ENCODE results near the gene FGF12. TPM values are rescaled to one million over a fixed set of nuclear protein-coding genes. Genes with fewer than 3 reads are reported as not detected.

Gene FGF12
- polyA plus RNA-seq, 3 donors, result not detected

DNA sequence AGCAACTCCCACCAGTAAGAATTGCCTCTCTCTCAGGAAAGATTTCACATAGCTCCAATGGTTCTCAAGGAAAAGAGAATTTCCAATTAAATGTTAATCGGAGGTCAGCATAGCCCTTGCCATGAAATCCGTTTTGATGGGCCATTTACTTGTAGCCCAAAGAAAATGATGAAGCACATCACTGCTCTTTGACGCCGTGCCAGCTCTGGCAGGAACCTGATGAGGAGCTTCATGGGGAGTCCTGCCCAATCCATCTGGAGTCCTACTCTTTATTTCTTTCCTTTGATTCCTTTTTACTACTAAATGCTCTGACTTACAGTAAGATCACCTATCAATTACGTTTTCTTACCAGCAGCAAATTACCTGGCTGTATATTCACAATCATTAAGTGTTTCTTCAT lies 84.7 kb downstream of the FGF12 start:
- no peaks in the 10 kb centered on the region for H3K36me3 Mint-ChIP-seq
- no peak overlapping the region for H3K27ac Mint-ChIP-seq
- intact Hi-C loops (cut with micrococcal nuclease), result no loop called here
- no peaks in the 10 kb centered on the region for H3K4me1 ChIP-seq (ENCODE audit: control insufficient read depth in 1 of 2, insufficient read depth in 2 of 2, low read length in 2 of 2)
- H3K4me2 ChIP-seq (replicated peaks; ENCODE audit: extremely low read depth, low read length, poor library complexity, severe bottlenecking), result no peak overlapping the region
- WGBS (ENCODE audit: insufficient coverage), result 80% methylated on average over 4 of the region's 5 CpGs
- TF ChIP-seq, protein P1, sequence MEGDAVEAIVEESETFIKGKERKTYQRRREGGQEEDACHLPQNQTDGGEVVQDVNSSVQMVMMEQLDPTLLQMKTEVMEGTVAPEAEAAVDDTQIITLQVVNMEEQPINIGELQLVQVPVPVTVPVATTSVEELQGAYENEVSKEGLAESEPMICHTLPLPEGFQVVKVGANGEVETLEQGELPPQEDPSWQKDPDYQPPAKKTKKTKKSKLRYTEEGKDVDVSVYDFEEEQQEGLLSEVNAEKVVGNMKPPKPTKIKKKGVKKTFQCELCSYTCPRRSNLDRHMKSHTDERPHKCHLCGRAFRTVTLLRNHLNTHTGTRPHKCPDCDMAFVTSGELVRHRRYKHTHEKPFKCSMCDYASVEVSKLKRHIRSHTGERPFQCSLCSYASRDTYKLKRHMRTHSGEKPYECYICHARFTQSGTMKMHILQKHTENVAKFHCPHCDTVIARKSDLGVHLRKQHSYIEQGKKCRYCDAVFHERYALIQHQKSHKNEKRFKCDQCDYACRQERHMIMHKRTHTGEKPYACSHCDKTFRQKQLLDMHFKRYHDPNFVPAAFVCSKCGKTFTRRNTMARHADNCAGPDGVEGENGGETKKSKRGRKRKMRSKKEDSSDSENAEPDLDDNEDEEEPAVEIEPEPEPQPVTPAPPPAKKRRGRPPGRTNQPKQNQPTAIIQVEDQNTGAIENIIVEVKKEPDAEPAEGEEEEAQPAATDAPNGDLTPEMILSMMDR (IDR thresholded peaks at IDR 0.05), result no peak
- H3K9me3 Mint-ChIP-seq, result peaks cover 0 to 3% (median 2%) of the 10 kb centered on the region in 7 donors
- H3K4me3 Mint-ChIP-seq, result no peak overlapping the region
- DNase-seq, result no peak
- no peaks in the 10 kb centered on the region for H3K4me1 Mint-ChIP-seq
- H3K36me3 ChIP-seq (replicated peaks in 1 of 2; ENCODE audit: control insufficient read depth in 1 of 2, insufficient read depth in 2 of 2, low read length in 2 of 2), result no peaks in the 10 kb centered on the region
- no peak overlapping the region for H3K27ac ChIP-seq (ENCODE audit: low read depth in 1 of 2, low read length in 2 of 2)
- no peaks in the 10 kb centered on the region for H3K9me3 ChIP-seq (replicated peaks in 1 of 2; ENCODE audit: control insufficient read depth in 1 of 2, insufficient read depth in 1 of 2, low read length in 2 of 2)
- peaks cover 0 to 3% (median 0%) of the 10 kb centered on the region in 3 donors for H3K27me3 Mint-ChIP-seq (ENCODE audit: low read depth in 3 of 3)
- no peaks in the 10 kb centered on the region for H4K20me1 ChIP-seq (ENCODE audit: insufficient read depth, low read length)
- no peak overlapping the region for H2AFZ ChIP-seq (ENCODE audit: insufficient read depth, low read depth, low read length, poor library complexity, severe bottlenecking)
- H3K27me3 ChIP-seq (ENCODE audit: control insufficient read depth in 2 of 2, insufficient read depth in 2 of 2, low read length in 2 of 2), result no peaks in the 10 kb centered on the region
- H3K79me2 ChIP-seq (ENCODE audit: insufficient read depth, low read length), result no peaks in the 10 kb centered on the region
- H3K4me3 ChIP-seq (replicated peaks in 1 of 3; ENCODE audit: low read depth in 2 of 3, low read length in 3 of 3), result no peak overlapping the region
- H3K9ac ChIP-seq (ENCODE audit: insufficient read depth, low read length, poor library complexity, severe bottlenecking), result no peak overlapping the region

DNA sequence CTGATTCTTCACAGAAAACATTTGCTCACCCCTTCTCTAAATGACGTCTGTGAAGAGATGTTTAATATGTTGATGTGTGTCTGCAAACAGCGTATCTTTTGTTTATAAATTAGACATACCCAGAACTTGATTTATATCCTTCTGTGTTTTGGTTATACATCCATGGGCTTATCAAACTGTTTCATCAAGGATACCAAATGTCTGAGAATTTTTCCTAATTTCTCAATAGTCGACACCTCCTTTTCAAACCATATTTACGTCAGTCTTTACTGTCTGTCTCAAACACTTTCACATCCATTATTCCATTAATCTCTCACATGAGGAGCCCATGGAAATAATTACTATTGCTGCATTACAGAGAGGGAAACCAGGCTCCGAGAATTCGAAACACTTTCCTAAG lies 85.4 kb downstream of the FGF12 start:
- peaks cover 0 to 3% (median 2%) of the 10 kb centered on the region in 7 donors for H3K9me3 Mint-ChIP-seq
- Histone ChIP-seq H3K79me2 (ENCODE audit: insufficient read depth, low read length) (no peaks in the 10 kb centered on the region), H3K9ac (ENCODE audit: insufficient read depth, low read length, poor library complexity, severe bottlenecking) (no peak overlapping the region), H3K4me2 (replicated peaks; ENCODE audit: extremely low read depth, low read length, poor library complexity, severe bottlenecking) (no peak overlapping the region), H2AFZ (ENCODE audit: insufficient read depth, low read depth, low read length, poor library complexity, severe bottlenecking) (no peak overlapping the region), H3K27me3 (ENCODE audit: control insufficient read depth in 2 of 2, insufficient read depth in 2 of 2, low read length in 2 of 2) (no peaks in the 10 kb centered on the region), H4K20me1 (ENCODE audit: insufficient read depth, low read length) (no peaks in the 10 kb centered on the region), H3K36me3 (replicated peaks in 1 of 2; ENCODE audit: control insufficient read depth in 1 of 2, insufficient read depth in 2 of 2, low read length in 2 of 2) (no peaks in the 10 kb centered on the region), H3K27ac (ENCODE audit: low read depth in 1 of 2, low read length in 2 of 2) (no peak overlapping the region), H3K9me3 (replicated peaks in 1 of 2; ENCODE audit: control insufficient read depth in 1 of 2, insufficient read depth in 1 of 2, low read length in 2 of 2) (no peaks in the 10 kb centered on the region), H3K4me3 (replicated peaks in 1 of 3; ENCODE audit: low read depth in 2 of 3, low read length in 3 of 3) (no peak overlapping the region), H3K4me1 (ENCODE audit: control insufficient read depth in 1 of 2, insufficient read depth in 2 of 2, low read length in 2 of 2) (no peaks in the 10 kb centered on the region)
- peaks cover 0 to 3% (median 0%) of the 10 kb centered on the region in 3 donors for H3K27me3 Mint-ChIP-seq (ENCODE audit: low read depth in 3 of 3)
- H3K36me3 Mint-ChIP-seq, result no peaks in the 10 kb centered on the region
- H3K27ac Mint-ChIP-seq, result no peak overlapping the region
- TF ChIP-seq, protein P1 (IDR thresholded peaks at IDR 0.05), result no peak
- no peak for DNase-seq
- WGBS (ENCODE audit: insufficient coverage), result 50% methylated on average over 2 of the region's 6 CpGs
- H3K4me1 Mint-ChIP-seq, result no peaks in the 10 kb centered on the region
- H3K4me3 Mint-ChIP-seq, result no peak overlapping the region
- intact Hi-C loops (cut with micrococcal nuclease), result no loop called here

All from CD14-positive monocyte (primary cell).